Lower leg skin (tissue), 3 donors: ENCODE results near the gene ARHGEF4.

Source experiments
- POLR2A ChIP-seq, 2 donors: fragments of 450-650 bp; IDR thresholded peaks; one replicate each; pipeline ENCODE4 v1.6.1; 2016 to 2017; ENCODE audit warnings: antibody characterized with exemption in 2 of 2, mild to moderate bottlenecking in 1 of 2, moderate library complexity in 1 of 2
- TF ChIP-seq, protein P1 (sequence below), 3 donors: fragments of 450-650 bp; IDR thresholded peaks; one replicate each; pipeline ENCODE4 v1.5.1; 2016; ENCODE audit warnings: antibody characterized with exemption in 3 of 3, mild to moderate bottlenecking in 3 of 3, moderate library complexity in 2 of 3

- TF ChIP-seq, protein P1, sequence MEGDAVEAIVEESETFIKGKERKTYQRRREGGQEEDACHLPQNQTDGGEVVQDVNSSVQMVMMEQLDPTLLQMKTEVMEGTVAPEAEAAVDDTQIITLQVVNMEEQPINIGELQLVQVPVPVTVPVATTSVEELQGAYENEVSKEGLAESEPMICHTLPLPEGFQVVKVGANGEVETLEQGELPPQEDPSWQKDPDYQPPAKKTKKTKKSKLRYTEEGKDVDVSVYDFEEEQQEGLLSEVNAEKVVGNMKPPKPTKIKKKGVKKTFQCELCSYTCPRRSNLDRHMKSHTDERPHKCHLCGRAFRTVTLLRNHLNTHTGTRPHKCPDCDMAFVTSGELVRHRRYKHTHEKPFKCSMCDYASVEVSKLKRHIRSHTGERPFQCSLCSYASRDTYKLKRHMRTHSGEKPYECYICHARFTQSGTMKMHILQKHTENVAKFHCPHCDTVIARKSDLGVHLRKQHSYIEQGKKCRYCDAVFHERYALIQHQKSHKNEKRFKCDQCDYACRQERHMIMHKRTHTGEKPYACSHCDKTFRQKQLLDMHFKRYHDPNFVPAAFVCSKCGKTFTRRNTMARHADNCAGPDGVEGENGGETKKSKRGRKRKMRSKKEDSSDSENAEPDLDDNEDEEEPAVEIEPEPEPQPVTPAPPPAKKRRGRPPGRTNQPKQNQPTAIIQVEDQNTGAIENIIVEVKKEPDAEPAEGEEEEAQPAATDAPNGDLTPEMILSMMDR (IDR thresholded peaks at IDR 0.05) = no peak
- no peak for TF ChIP-seq POLR2A (IDR thresholded peaks at IDR 0.05)
Measured at GRCh38 chr2:130806370-130806769, 30.3 kb upstream of the ARHGEF4 start.
